Measurements from ENCODE around the gene DHX29.

- TF ChIP-seq CTCF (tag by site-specific recombination; IDR thresholded peaks at IDR 0.05) (no peak), ZBTB11 (tag by site-specific recombination; conservative IDR thresholded peaks at IDR 0.05; ENCODE audit: low read depth) (no peak), ZNF121 (tag by site-specific recombination; IDR thresholded peaks at IDR 0.05) (no peak), KLF7 (tag by site-specific recombination; IDR thresholded peaks at IDR 0.05; ENCODE audit: borderline replicate concordance) (no peak), SP3 (tag by site-specific recombination; IDR thresholded peaks at IDR 0.05) (no peak), ZNF19 (tag by site-specific recombination; IDR thresholded peaks at IDR 0.05; ENCODE audit: low read depth) (no peak), ZNF837 (tag by site-specific recombination; IDR thresholded peaks at IDR 0.05) (no peak), ZNF707 (tag by site-specific recombination; IDR thresholded peaks at IDR 0.05) (no peak)
Observed at GRCh38 chr5:55230086-55230629, 77.3 kb downstream of the DHX29 start.

Measured in HEK293 (cell line).